WI38 (cell line): ENCODE data around the gene MRPL51.
"Not testable (repeated sequence)": the region's sequence is repeated elsewhere in the genome, so short reads cannot be mapped to it uniquely, and the experiment has no call there.

Source experiments
- H3K4me3 ChIP-seq: 2 replicates; pipeline ENCODE4 v1.5.1; 2011; ENCODE audit warnings: low read depth, mild to moderate bottlenecking, control low read depth, low read length
- CTCF ChIP-seq: IDR thresholded peaks from 2 replicates; pipeline ENCODE4 v1.5.1; 2012; ENCODE audit warnings: low read depth, mild to moderate bottlenecking, control low read depth, low read length

The MRPL51 gene

GRCh38 chr12:6494968-6495367 is 1.9 kb upstream of the MRPL51 start:
- TF ChIP-seq CTCF, result no peak

GRCh38 chr12:6494258-6494743 is 1.2 kb upstream of the MRPL51 start:
- TF ChIP-seq CTCF, result no peak

More at GRCh38 chr12:6494968-6495367, 1.9 kb upstream of the MRPL51 start:
- H3K4me3 ChIP-seq, result peak overlapping the region; percentile 98

GRCh38 chr12:6493497-6494257 is 615 bp upstream of the MRPL51 start, which contains the start of gene NCAPD2:
Gene NCAPD2 (plus strand): TSS chr12:6494102. CDS start chr12:6495099, 997 bp downstream.
- TF ChIP-seq CTCF, result 0 out of 2 replicates have a peak, but pooled peaks have one; percentile 18
- peak within 1 kb of the TSS; percentile 98 for H3K4me3 ChIP-seq

More at GRCh38 chr12:6494258-6494743, 1.2 kb upstream of the MRPL51 start:
- H3K4me3 ChIP-seq, result peak overlapping the region; percentile 98

- H3K4me3 ChIP-seq, result not testable (repeated sequence)
These were observed 2.4 kb downstream of the MRPL51 start for GRCh38 chr12:6490673-6491072.

GRCh38 chr12:6489449-6489848 is 3.6 kb downstream of the MRPL51 start:
- no peak overlapping the region for H3K4me3 ChIP-seq
- TF ChIP-seq CTCF, result no peak

GRCh38 chr12:6488240-6488639 is 4.8 kb downstream of the MRPL51 start:
- no peak overlapping the region for H3K4me3 ChIP-seq
- no peak for TF ChIP-seq CTCF

- TF ChIP-seq CTCF, result no peak
- no peak overlapping the region for H3K4me3 ChIP-seq
These were observed 14.6 kb downstream of the MRPL51 start for GRCh38 chr12:6478416-6478815.

GRCh38 chr12:6477601-6478377 is 15.3 kb downstream of the MRPL51 start:
- not testable (repeated sequence) for H3K4me3 ChIP-seq
